ENCODE data around the gene F2RL1. TPM values are rescaled to one million over a fixed set of nuclear protein-coding genes. Genes with fewer than 3 reads are reported as not detected.
A peak's percentile ranks its signal among the peaks of the same experiment; 100 is the strongest.
"Not testable (repeated sequence)": the region's sequence is repeated elsewhere in the genome, so short reads cannot be mapped to it uniquely, and the experiment has no call there.

Gene F2RL1
- 10 to 100 TPM in 1 of 2 donors, 1 to 10 TPM in 1; 2.7 to 10.3 TPM for polyA plus RNA-seq

- Histone ChIP-seq H3K9me3 (ENCODE audit: control insufficient read depth in 2 of 2, insufficient read depth in 1 of 2, low read depth in 1 of 2, low read length in 1 of 2) (no peaks in the 10 kb centered on the region), H3K4me1 (ENCODE audit: control insufficient read depth in 2 of 2, insufficient read depth in 2 of 2, low read length in 1 of 2) (peaks cover 3 to 5% of the 10 kb centered on the region in 2 donors), H3K4me3 (ENCODE audit: low read depth in 1 of 2, low read length in 2 of 2) (peak within 1 kb of the TSS; percentile 59 to 68), H3K27me3 (ENCODE audit: control insufficient read depth in 1 of 2, insufficient read depth in 2 of 2, low read length in 2 of 2) (peaks cover 2 to 3% of the 10 kb centered on the region in 2 donors), H3K36me3 (ENCODE audit: control insufficient read depth in 2 of 2, insufficient read depth in 2 of 2, low read length in 1 of 2) (no peaks in the 10 kb centered on the region), H3K27ac (ENCODE audit: low read depth in 2 of 2, low read length in 1 of 2) (peak within 1 kb of the TSS; percentile 23 to 59)
- WGBS, 2 donors = 1 to 2% methylated on average over 71 to 72 of the region's 72 CpGs
Observed at GRCh38 chr5:76818844-76819831, at the start of gene F2RL1. Gene F2RL1, plus strand, starts transcription at chr5:76819030. Its CDS starts 153 bp downstream, at chr5:76819183.

- H3K4me1 ChIP-seq (ENCODE audit: control insufficient read depth in 2 of 2, insufficient read depth in 2 of 2, low read length in 1 of 2); H3K27me3 ChIP-seq (ENCODE audit: control insufficient read depth in 1 of 2, insufficient read depth in 2 of 2, low read length in 2 of 2); H3K27ac ChIP-seq (ENCODE audit: low read depth in 2 of 2, low read length in 1 of 2); H3K9me3 ChIP-seq (ENCODE audit: control insufficient read depth in 2 of 2, insufficient read depth in 1 of 2, low read depth in 1 of 2, low read length in 1 of 2); H3K36me3 ChIP-seq (ENCODE audit: control insufficient read depth in 2 of 2, insufficient read depth in 2 of 2, low read length in 1 of 2); H3K4me3 ChIP-seq (ENCODE audit: low read depth in 1 of 2, low read length in 2 of 2): not testable (repeated sequence)
- 93 to 94% methylated on average over 14 of the region's 14 CpGs for WGBS, 2 donors
Observed at GRCh38 chr5:76771041-76771440, 47.8 kb upstream of the F2RL1 start.

DNA sequence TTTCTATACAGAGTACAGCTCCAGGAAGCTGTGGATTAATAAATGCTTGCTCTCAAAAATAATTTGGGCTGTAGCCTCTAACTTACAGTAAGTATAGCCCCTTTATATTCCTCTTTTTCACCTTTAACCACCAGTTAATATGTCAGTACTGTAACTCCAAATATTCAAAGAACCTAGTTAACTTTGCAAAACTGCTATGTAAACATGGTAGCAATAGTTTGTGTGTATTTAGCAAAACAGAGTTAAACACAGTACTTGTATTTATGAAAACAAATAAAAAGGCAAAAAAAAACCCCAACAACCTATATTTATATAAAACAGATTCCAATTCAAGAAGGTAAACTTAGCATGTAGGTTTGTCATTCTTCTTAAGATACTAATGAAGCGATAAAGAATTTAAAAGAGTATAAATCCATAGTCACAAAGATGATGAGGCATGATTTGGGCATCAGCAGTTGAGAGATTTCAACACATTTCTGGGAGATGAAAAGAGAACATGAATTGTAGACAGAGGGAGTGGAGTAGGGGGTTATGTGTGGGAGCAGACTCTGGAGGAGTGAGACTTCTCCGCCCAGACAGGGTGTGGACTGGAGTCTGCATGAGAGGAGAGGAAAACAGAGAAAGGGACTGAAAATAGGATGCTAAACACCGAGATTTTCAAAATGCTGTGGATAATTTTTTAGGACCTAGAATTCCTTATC, 47.0 kb upstream of the F2RL1 start:
- WGBS, 2 donors = 63 to 68% methylated on average over 3 of the region's 3 CpGs
- H3K36me3 ChIP-seq (ENCODE audit: control insufficient read depth in 2 of 2, insufficient read depth in 2 of 2, low read length in 1 of 2) = no peaks in the 10 kb centered on the region
- no peaks in the 10 kb centered on the region for H3K9me3 ChIP-seq (ENCODE audit: control insufficient read depth in 2 of 2, insufficient read depth in 1 of 2, low read depth in 1 of 2, low read length in 1 of 2)
- H3K27ac ChIP-seq (ENCODE audit: low read depth in 2 of 2, low read length in 1 of 2) = no peak overlapping the region
- H3K27me3 ChIP-seq (ENCODE audit: control insufficient read depth in 1 of 2, insufficient read depth in 2 of 2, low read length in 2 of 2) = no peaks in the 10 kb centered on the region
- no peak overlapping the region for H3K4me3 ChIP-seq (ENCODE audit: low read depth in 1 of 2, low read length in 2 of 2)
- no peaks in the 10 kb centered on the region for H3K4me1 ChIP-seq (ENCODE audit: control insufficient read depth in 2 of 2, insufficient read depth in 2 of 2, low read length in 1 of 2)

GRCh38 chr5:76775921-76776320, 42.9 kb upstream of the F2RL1 start:
- Histone ChIP-seq H3K4me1 (ENCODE audit: control insufficient read depth in 2 of 2, insufficient read depth in 2 of 2, low read length in 1 of 2) (no peaks in the 10 kb centered on the region), H3K27me3 (ENCODE audit: control insufficient read depth in 1 of 2, insufficient read depth in 2 of 2, low read length in 2 of 2) (no peaks in the 10 kb centered on the region), H3K4me3 (ENCODE audit: low read depth in 1 of 2, low read length in 2 of 2) (no peak overlapping the region), H3K9me3 (ENCODE audit: control insufficient read depth in 2 of 2, insufficient read depth in 1 of 2, low read depth in 1 of 2, low read length in 1 of 2) (no peaks in the 10 kb centered on the region), H3K36me3 (ENCODE audit: control insufficient read depth in 2 of 2, insufficient read depth in 2 of 2, low read length in 1 of 2) (no peaks in the 10 kb centered on the region), H3K27ac (ENCODE audit: low read depth in 2 of 2, low read length in 1 of 2) (no peak overlapping the region)
- WGBS, 2 donors = 82 to 91% methylated on average over 5 of the region's 5 CpGs

- Histone ChIP-seq H3K4me1 (ENCODE audit: control insufficient read depth in 2 of 2, insufficient read depth in 2 of 2, low read length in 1 of 2) (no peaks in the 10 kb centered on the region), H3K27ac (ENCODE audit: low read depth in 2 of 2, low read length in 1 of 2) (no peak overlapping the region), H3K36me3 (ENCODE audit: control insufficient read depth in 2 of 2, insufficient read depth in 2 of 2, low read length in 1 of 2) (no peaks in the 10 kb centered on the region), H3K27me3 (ENCODE audit: control insufficient read depth in 1 of 2, insufficient read depth in 2 of 2, low read length in 2 of 2) (no peaks in the 10 kb centered on the region), H3K9me3 (ENCODE audit: control insufficient read depth in 2 of 2, insufficient read depth in 1 of 2, low read depth in 1 of 2, low read length in 1 of 2) (no peaks in the 10 kb centered on the region), H3K4me3 (ENCODE audit: low read depth in 1 of 2, low read length in 2 of 2) (no peak overlapping the region)
- 75 to 83% methylated on average over 2 of the region's 2 CpGs for WGBS, 2 donors
Observed at GRCh38 chr5:76776391-76776790, 42.4 kb upstream of the F2RL1 start.

DNA sequence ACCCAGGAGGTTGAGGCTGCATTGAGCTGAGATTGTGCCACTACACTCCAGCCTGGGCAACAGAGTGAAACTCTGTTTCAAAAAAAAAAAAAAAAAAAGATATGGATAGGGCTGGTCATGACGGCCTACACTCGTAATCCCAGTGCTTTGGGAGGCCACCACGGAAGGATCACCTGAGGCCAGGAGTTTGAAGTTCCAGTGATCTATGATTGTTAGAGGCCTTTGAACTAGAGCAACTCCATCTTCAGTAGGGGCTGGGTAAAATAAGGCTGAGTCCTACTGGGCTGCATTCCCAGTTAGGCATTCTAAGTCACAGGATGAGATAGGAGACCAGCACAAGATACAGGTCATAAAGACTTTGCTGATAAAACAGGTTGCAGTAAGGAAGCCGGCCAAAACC, 38.2 kb upstream of the F2RL1 start:
- WGBS, 2 donors = 89 to 95% methylated on average over 4 of the region's 4 CpGs

DNA sequence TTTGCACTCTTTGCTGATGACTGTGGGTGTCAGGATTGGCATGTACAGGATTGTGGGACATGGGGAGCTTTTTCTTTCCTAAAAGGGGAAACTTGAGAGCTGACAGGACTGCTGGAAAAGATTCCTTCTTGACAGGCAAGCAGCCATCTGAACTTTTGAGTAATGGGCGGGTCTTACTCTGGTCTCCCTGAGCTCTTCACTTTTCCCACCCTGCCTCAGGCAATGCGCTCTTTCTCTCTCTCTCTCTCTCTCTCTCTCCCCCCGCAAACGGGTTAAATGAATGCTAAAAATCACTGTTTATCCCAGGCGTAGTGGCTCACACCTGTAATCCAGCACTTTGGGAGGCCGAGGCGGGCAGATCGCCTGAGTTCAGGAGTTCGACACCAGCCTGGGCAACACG, 37.1 kb upstream of the F2RL1 start:
- no peak overlapping the region for H3K4me3 ChIP-seq (ENCODE audit: low read depth in 1 of 2, low read length in 2 of 2)
- no peaks in the 10 kb centered on the region for H3K36me3 ChIP-seq (ENCODE audit: control insufficient read depth in 2 of 2, insufficient read depth in 2 of 2, low read length in 1 of 2)
- WGBS, 2 donors = 87 to 89% methylated on average over 10 of the region's 10 CpGs
- H3K27ac ChIP-seq (ENCODE audit: low read depth in 2 of 2, low read length in 1 of 2) = no peak overlapping the region
- no peaks in the 10 kb centered on the region for H3K4me1 ChIP-seq (ENCODE audit: control insufficient read depth in 2 of 2, insufficient read depth in 2 of 2, low read length in 1 of 2)
- H3K27me3 ChIP-seq (ENCODE audit: control insufficient read depth in 1 of 2, insufficient read depth in 2 of 2, low read length in 2 of 2) = no peaks in the 10 kb centered on the region
- no peaks in the 10 kb centered on the region for H3K9me3 ChIP-seq (ENCODE audit: control insufficient read depth in 2 of 2, insufficient read depth in 1 of 2, low read depth in 1 of 2, low read length in 1 of 2)

More for the DNA sequence above, 38.2 kb upstream of the F2RL1 start:
- H3K27me3 ChIP-seq (ENCODE audit: control insufficient read depth in 1 of 2, insufficient read depth in 2 of 2, low read length in 2 of 2); H3K4me3 ChIP-seq (ENCODE audit: low read depth in 1 of 2, low read length in 2 of 2); H3K4me1 ChIP-seq (ENCODE audit: control insufficient read depth in 2 of 2, insufficient read depth in 2 of 2, low read length in 1 of 2); H3K9me3 ChIP-seq (ENCODE audit: control insufficient read depth in 2 of 2, insufficient read depth in 1 of 2, low read depth in 1 of 2, low read length in 1 of 2); H3K36me3 ChIP-seq (ENCODE audit: control insufficient read depth in 2 of 2, insufficient read depth in 2 of 2, low read length in 1 of 2); H3K27ac ChIP-seq (ENCODE audit: low read depth in 2 of 2, low read length in 1 of 2): not testable (repeated sequence)

GRCh38 chr5:76782444-76782843, 36.4 kb upstream of the F2RL1 start:
- Histone ChIP-seq H3K36me3 (ENCODE audit: control insufficient read depth in 2 of 2, insufficient read depth in 2 of 2, low read length in 1 of 2) (no peaks in the 10 kb centered on the region), H3K4me1 (ENCODE audit: control insufficient read depth in 2 of 2, insufficient read depth in 2 of 2, low read length in 1 of 2) (no peaks in the 10 kb centered on the region), H3K27me3 (ENCODE audit: control insufficient read depth in 1 of 2, insufficient read depth in 2 of 2, low read length in 2 of 2) (no peaks in the 10 kb centered on the region), H3K9me3 (ENCODE audit: control insufficient read depth in 2 of 2, insufficient read depth in 1 of 2, low read depth in 1 of 2, low read length in 1 of 2) (no peaks in the 10 kb centered on the region), H3K4me3 (ENCODE audit: low read depth in 1 of 2, low read length in 2 of 2) (no peak overlapping the region), H3K27ac (ENCODE audit: low read depth in 2 of 2, low read length in 1 of 2) (no peak overlapping the region)
- WGBS, 2 donors = 92% methylated on average over 3 of the region's 3 CpGs

DNA sequence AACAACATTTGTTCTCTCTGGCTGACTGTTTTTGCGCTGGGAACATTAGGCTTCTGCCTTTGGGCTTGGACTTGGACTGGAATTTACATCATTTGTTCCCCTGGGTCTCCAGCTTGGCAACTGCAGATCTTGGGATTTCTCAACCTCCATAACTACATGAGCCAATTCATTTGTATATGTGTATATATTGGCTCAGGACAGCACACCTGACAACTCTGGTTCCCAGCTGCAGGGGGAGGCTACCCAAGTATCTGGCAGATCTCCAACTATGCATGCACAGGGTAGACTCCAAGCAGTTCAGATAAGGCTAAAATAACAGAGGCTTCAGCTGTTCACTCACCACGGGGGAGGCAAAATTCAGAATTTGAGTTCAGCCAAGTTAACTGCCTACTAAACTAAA, 31.6 kb upstream of the F2RL1 start:
- WGBS, 2 donors = 27 to 32% methylated on average over 2 of the region's 2 CpGs
- H3K27ac ChIP-seq (ENCODE audit: low read depth in 2 of 2, low read length in 1 of 2) = no peak overlapping the region
- no peaks in the 10 kb centered on the region for H3K27me3 ChIP-seq (ENCODE audit: control insufficient read depth in 1 of 2, insufficient read depth in 2 of 2, low read length in 2 of 2)
- H3K4me3 ChIP-seq (ENCODE audit: low read depth in 1 of 2, low read length in 2 of 2) = no peak overlapping the region
- peaks cover 0 to 4% of the 10 kb centered on the region in 2 donors for H3K4me1 ChIP-seq (ENCODE audit: control insufficient read depth in 2 of 2, insufficient read depth in 2 of 2, low read length in 1 of 2)
- no peaks in the 10 kb centered on the region for H3K36me3 ChIP-seq (ENCODE audit: control insufficient read depth in 2 of 2, insufficient read depth in 2 of 2, low read length in 1 of 2)
- no peaks in the 10 kb centered on the region for H3K9me3 ChIP-seq (ENCODE audit: control insufficient read depth in 2 of 2, insufficient read depth in 1 of 2, low read depth in 1 of 2, low read length in 1 of 2)
